HG03066 (cell line): ENCODE results near the gene SRSF1.
"Not testable (repeated sequence)": the region's sequence is repeated elsewhere in the genome, so short reads cannot be mapped to it uniquely, and the experiment has no call there.

Experiments
- ATAC-seq: cut with Tn5 transposase; IDR thresholded peaks from one replicate; pipeline ENCODE4 v1.9.1; 2021; ENCODE audit warnings: low read depth; ENCODE audit not compliant: unreplicated experiment

SRSF1 gene

GRCh38 chr17:57970710-57971109 is 36.3 kb downstream of the SRSF1 start:
- no peak for ATAC-seq

DNA sequence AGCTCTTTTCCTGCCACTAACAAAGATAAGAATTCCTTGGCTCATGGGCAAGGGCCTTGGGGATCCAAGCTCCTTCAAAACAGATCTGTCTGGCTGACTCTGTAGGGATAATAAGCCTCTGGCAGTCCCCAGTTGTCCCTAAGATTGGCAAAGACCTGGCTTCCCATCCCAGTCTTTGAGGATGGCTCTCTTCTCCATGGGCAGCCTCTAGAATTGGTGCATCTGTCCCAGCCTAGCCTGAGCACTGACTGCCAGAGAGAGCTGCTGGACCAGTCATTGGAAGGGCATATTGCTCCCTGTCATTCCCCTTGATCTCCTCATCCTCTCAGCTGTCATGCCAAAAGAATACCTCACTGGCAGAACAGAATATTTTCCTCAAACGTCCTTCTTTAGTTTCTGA is 38.6 kb downstream of the SRSF1 start:
- no peak for ATAC-seq

DNA sequence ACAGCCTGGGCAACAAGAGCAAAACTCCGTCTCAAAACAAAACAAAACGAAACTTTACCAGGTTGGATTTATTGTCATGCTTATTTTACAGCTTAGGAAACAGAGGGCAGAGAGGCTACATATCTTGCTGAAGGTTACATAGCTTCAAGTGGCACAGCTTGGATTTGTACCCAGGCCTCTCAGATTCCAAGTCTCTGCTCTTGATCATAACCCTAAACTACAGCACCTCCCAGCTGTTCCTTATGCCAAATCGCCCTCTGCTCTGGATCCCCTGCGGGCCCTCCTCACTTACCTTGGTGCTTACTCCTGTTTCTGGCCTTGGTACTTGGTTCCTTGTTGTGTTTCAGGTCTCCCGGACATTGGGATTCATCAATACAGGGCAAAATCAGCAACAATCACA is 40.2 kb downstream of the SRSF1 start:
- ATAC-seq: no peak

DNA sequence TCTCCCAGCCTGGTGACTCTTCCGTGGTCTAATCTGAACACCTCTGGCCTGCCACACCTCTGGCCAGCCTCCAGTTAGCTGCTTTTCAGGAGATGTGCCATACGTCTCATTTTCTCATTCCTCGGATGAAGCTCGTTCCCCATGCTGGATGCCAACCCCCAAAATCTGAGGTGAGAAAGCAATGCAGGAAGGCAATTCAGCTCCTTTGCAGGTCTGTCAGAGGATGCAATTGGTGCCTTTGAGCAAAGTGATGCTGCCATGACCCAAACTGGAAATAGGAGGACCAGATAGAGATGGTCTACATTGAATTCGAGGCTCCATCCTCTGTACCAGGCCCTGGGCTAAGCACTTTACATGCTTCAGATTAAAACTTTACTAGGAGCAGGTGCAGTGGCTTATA is 40.8 kb downstream of the SRSF1 start:
- no peak for ATAC-seq

DNA sequence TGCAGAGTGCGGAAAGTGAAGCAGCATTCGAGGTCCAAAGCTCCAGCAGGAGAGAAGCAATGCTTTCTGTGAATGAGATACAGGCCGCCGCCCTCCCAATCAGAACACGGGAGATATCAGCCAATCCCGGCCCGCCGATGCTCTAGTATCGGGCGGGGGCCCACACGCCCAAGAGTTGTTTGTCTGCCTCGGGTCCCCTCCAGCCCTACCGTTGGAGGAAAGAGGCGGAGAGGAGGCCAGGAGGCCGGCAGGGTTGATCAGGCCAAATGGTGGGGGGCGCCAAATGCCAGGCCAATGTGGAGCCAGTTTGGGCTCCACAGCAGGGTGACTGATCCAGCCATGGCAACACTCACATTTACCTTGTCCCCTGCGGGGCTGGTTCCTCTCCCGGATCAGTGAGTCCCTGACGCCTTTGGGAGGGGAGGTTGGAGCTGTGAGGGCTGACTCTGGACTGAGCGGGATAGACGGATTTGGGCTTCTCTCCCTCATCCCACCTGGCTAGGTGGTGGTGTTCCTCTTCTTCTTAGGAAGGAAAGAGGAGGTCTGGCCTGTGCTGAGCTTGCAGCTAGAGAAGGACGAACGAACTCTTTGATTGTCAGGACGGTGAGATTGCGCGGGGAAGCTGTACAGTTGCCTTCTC is 41.4 kb downstream of the SRSF1 start:
- no peak for ATAC-seq

DNA sequence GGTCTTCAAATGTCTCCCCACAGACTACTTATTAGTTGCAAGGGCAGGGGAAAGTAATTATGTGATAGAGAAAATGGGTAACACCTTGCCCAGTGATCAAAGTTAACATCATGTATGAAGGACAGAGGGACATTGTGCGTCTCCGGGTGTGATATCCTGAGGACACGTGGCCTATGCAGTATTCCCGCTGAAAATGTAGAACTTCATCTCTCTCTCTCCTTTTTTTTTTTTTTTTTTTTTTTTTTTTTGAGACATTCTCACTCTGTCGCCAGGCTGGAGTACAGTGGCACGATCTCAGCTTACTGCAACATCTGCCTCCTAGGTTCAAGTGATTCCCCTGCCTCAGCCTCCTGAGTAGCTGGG is 43.9 kb downstream of the SRSF1 start:
- ATAC-seq: no peak

DNA sequence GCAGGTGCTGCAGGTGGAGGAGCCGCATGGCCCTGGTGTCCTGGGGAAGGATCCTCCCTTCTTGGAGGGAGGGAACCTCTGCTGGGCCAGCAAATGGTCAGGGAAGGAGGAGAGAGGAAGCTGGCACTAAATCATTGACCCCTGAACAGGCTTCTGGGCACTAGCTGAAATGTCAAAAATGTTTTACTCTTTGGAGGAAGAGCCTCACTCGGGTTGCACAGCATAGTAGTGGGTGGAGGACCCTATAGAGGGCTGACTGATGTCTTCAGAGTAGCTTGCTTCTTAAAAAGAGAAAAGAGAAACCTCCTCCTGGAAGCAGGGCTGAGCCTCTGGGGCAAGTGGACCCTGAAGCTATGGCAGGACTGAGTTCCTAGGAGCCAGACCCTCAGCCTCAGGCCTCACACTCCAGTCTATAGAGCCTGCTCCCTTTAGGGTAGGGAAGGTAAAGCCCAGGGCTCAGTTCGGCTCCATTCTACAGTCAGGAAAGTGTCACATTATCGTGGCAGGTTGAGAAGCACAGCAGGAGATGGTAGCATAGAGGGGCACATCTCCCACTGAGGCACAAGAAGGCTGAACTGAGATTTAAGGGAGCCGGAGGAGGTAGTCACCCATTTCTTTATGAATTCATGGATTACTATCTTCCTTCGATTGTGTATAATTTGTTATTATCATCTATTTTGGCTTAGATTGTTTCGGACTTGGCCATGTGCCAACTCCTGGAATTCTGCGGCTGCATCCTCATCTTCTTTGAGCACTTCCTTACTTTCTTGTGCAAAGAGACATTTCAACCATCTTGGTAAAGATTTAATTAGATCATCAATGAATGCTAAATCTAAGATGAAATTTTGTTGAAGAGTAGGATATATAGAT is 44.5 kb downstream of the SRSF1 start:
- ATAC-seq: no peak

GRCh38 chr17:57959929-57960328 is 47.1 kb downstream of the SRSF1 start:
- no peak for ATAC-seq

GRCh38 chr17:57958391-57958790 is 48.7 kb downstream of the SRSF1 start:
- not testable (repeated sequence) for ATAC-seq

DNA sequence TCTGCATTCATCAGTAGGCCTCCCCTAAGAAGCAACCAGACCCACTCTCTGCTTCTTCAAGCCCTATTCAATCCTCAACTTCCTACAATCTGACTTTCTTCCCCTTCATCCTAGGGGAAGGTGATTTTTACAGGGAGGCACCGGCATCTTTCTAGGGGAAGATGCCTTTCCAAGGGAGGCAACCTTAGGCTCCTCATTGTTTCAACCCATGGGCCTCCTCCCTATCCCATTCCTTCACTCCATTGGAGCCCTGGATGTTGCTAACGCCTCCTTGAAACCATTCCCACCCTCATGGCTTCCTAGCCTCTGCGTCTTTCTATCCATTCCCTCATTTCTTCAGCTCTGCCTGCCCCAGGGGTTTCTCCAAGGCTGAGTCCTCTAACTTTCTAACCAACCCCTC is 49.2 kb downstream of the SRSF1 start:
- ATAC-seq: no peak

GRCh38 chr17:57957120-57957850 is 49.8 kb downstream of the SRSF1 start:
- ATAC-seq: no peak

DNA sequence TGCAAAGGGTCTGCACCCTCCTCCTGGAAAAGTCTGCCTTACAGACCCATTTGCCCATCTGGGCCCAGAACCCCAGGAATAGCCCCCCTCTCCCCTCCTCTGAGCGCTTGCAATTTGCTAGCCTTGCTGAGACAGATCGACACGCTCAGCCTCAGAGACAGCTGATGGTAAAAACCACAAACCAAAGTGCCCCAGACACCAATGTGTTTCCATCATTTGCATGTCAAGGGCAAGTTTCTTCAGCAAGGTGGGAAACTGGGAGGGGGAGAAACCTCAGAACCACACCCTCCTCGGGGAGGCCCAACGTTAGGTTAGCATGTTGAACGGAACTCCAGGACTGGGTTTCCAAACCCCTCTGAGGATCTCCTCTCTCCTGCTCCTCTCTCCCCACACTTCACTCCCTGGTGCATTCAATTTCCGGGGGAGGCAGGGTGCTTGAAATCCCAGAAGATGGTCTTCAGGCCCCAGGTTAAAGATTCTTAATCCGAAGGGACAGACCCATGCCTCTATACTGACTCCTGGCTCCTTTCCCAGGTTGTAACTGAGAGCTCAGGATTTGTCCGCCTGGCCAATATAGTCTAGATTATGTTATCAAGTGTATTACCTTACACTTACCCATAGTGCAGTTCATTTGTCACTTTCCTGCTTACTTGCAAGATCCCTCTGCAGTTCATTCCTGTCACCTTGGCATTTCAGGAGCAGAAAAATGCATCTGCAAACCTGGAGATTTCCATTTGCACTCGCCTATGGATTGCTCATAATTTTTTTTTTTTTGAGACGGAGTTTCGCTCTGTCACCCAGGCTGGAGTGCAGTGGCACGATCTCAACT is 50.5 kb downstream of the SRSF1 start:
- peak; percentile 59 for ATAC-seq

- ATAC-seq: no peak
These were observed 51.7 kb downstream of the SRSF1 start, which contains the start of gene CUEDC1 for GRCh38 chr17:57955183-57955931. TSS of gene CUEDC1 (minus strand) at chr17:57955412. CDS start at chr17:57885564, 69,848 bp downstream.

- ATAC-seq: no peak
These were observed 52.5 kb downstream of the SRSF1 start for GRCh38 chr17:57954397-57955182.

DNA sequence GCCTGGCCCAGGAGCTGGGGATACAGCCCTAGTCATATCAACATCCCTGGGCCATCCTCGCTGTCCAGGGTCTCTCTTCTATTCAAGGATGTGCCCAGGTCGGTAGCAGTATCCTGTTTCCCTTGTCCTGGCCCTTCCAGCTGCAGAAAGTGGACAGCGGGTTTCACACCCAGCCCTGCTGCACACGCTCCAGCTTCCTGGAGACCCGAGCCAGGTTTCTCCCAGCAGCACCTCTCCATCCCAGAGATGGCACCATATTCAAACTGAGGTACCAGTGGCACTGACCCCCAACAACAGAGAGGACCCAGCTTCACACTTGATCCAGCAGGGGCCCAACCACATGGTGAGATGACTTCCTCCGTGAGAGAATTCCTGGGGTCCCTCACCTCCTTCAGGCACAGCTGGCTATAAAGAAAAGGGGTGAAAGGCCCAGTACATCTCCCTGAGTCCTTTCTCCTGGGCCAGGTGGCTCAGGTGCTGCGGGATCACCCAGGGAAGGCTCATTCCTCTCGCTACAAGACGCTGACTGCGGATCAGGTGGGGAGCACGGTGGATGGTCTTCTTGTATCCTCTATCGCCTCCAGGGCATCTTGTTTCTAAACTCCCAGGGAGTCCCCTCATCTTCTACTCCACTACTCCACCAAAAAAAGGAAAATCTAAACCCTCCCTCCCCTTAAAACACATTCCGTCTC is 53.2 kb downstream of the SRSF1 start:
- ATAC-seq: no peak
